ENCODE data around the gene ATP1A1. TPM values are rescaled to one million over a fixed set of nuclear protein-coding genes. Genes with fewer than 3 reads are reported as not detected.

The ATP1A1 gene
- 100 to 1,000 TPM; 556 to 703 (median 561) TPM for total RNA-seq

- DNase-seq (ENCODE audit: low spot score in 2 of 2) = peak; percentile 99
- Histone ChIP-seq H3K4me3 (peak within 1 kb of the TSS; percentile 90), H3K36me3 (no peaks in the 10 kb centered on the region), H3K27ac (peak within 1 kb of the TSS; percentile 97), H3K27me3 (no peaks in the 10 kb centered on the region), H3K4me1 (peaks cover 50% of the 10 kb centered on the region), H3K9me3 (no peaks in the 10 kb centered on the region)
- TF ChIP-seq CTCF (IDR thresholded peaks at IDR 0.05) (no peak), POLR2A (IDR thresholded peaks at IDR 0.05) (peak; percentile 40 to 94), POLR2AphosphoS5 (IDR thresholded peaks at IDR 0.05) (peak in 2 of 3 donors; percentile 73 to 76), EP300 (IDR thresholded peaks at IDR 0.05) (no peak)
- WGBS = under 1% methylated on average over 18 of the region's 78 CpGs
Observed at GRCh38 chr1:116372651-116373430, at the start of gene ATP1A1. Gene ATP1A1, plus strand, starts transcription at chr1:116373244. Its CDS starts 268 bp downstream, at chr1:116373512.

GRCh38 chr1:116323491-116323890 is 49.6 kb upstream of the ATP1A1 start:
- H3K27ac ChIP-seq = peak overlapping the region; percentile 20

GRCh38 chr1:116324411-116324810 is 48.6 kb upstream of the ATP1A1 start:
- no peaks in the 10 kb centered on the region for H3K36me3 ChIP-seq
- no peak overlapping the region for H3K4me3 ChIP-seq
- 93% methylated on average over 3 of the region's 3 CpGs for WGBS
- no peak for DNase-seq (ENCODE audit: low spot score in 2 of 2)
- H3K27ac ChIP-seq = peak overlapping the region; percentile 82
- no peaks in the 10 kb centered on the region for H3K9me3 ChIP-seq
- TF ChIP-seq EP300 (IDR thresholded peaks at IDR 0.05) = no peak
- TF ChIP-seq POLR2AphosphoS5 (IDR thresholded peaks at IDR 0.05) = no peak
- no peak for TF ChIP-seq CTCF (IDR thresholded peaks at IDR 0.05)
- TF ChIP-seq POLR2A (IDR thresholded peaks at IDR 0.05) = no peak
- H3K4me1 ChIP-seq = peaks cover 18% of the 10 kb centered on the region
- no peaks in the 10 kb centered on the region for H3K27me3 ChIP-seq

More at GRCh38 chr1:116323491-116323890, 49.6 kb upstream of the ATP1A1 start:
- Histone ChIP-seq H3K9me3 (no peaks in the 10 kb centered on the region), H3K27me3 (no peaks in the 10 kb centered on the region), H3K4me3 (no peak overlapping the region), H3K4me1 (peaks cover 18% of the 10 kb centered on the region), H3K36me3 (no peaks in the 10 kb centered on the region)
- no peak for DNase-seq (ENCODE audit: low spot score in 2 of 2)
- TF ChIP-seq POLR2AphosphoS5 (IDR thresholded peaks at IDR 0.05) = no peak
- TF ChIP-seq EP300 (IDR thresholded peaks at IDR 0.05) = no peak
- no peak for TF ChIP-seq CTCF (IDR thresholded peaks at IDR 0.05)
- no peak for TF ChIP-seq POLR2A (IDR thresholded peaks at IDR 0.05)
- 89% methylated on average over 2 of the region's 2 CpGs for WGBS

GRCh38 chr1:116325104-116325503 is 47.9 kb upstream of the ATP1A1 start:
- no peaks in the 10 kb centered on the region for H3K27me3 ChIP-seq
- DNase-seq (ENCODE audit: low spot score in 2 of 2) = no peak
- TF ChIP-seq POLR2A (IDR thresholded peaks at IDR 0.05) (no peak), CTCF (IDR thresholded peaks at IDR 0.05) (no peak), POLR2AphosphoS5 (IDR thresholded peaks at IDR 0.05) (no peak), EP300 (IDR thresholded peaks at IDR 0.05) (no peak)
- 77% methylated on average over 2 of the region's 2 CpGs for WGBS
- no peak overlapping the region for H3K4me3 ChIP-seq
- H3K4me1 ChIP-seq = peaks cover 18% of the 10 kb centered on the region
- H3K27ac ChIP-seq = peak overlapping the region; percentile 82
- H3K36me3 ChIP-seq = no peaks in the 10 kb centered on the region
- no peaks in the 10 kb centered on the region for H3K9me3 ChIP-seq

DNA sequence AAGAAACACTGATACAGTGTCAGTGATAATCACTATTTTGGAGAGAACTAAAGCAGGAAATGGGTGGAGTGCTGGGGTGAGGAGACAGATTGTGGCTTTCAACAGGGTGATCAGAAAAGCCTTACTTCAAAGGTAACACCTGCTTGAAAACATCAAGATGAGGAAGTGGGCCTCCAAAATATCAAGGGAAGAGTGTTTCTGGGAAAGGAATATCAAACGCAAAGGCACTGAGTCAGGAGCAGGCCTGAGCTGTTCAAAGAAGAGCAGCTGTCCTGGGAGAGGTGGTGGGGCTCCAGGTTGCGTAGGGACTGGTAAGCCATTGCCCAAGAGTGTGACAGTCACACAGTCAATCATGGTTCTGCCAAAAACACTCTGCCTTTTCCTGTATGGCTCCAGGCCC is 47.1 kb upstream of the ATP1A1 start:
- Histone ChIP-seq H3K27me3 (no peaks in the 10 kb centered on the region), H3K27ac (peak overlapping the region; percentile 82), H3K36me3 (no peaks in the 10 kb centered on the region), H3K4me1 (peaks cover 18% of the 10 kb centered on the region), H3K4me3 (no peak overlapping the region), H3K9me3 (no peaks in the 10 kb centered on the region)
- no peak for DNase-seq (ENCODE audit: low spot score in 2 of 2)
- no peak for TF ChIP-seq EP300 (IDR thresholded peaks at IDR 0.05)
- TF ChIP-seq CTCF (IDR thresholded peaks at IDR 0.05) = no peak
- TF ChIP-seq POLR2A (IDR thresholded peaks at IDR 0.05) = no peak
- TF ChIP-seq POLR2AphosphoS5 (IDR thresholded peaks at IDR 0.05) = no peak
- 35% methylated on average over 2 of the region's 2 CpGs for WGBS

All from suprapubic skin (tissue), 4 donors.